Right atrium auricular region (tissue), 2 donors: Measurements from ENCODE around the gene RPTN. TPM values are rescaled to one million over a fixed set of nuclear protein-coding genes. Genes with fewer than 3 reads are reported as not detected.

Experiments used
- DNase-seq: peaks from one replicate; pipeline ENCODE4 v3.0.0-alpha.2; 2019; ENCODE audit warnings: low spot score
- H3K27ac ChIP-seq, 2 donors: fragments of 200-600 bp; sonication (generic); 1 replicate in 1 of 2; 2 replicates in 1 of 2; pipeline ENCODE4 v1.5.1; 2016 to 2019
- H3K27me3 ChIP-seq, 2 donors: fragments of 200-600 bp; sonication (generic); one replicate each; pipeline versions ENCODE4 v1.5.1 to v1.6.0; 2017 to 2019
- H3K36me3 ChIP-seq: fragments of 200-600 bp; sonication (generic); one replicate; pipeline ENCODE4 v1.5.1; 2016
- H3K4me1 ChIP-seq, 2 donors: fragments of 200-600 bp; sonication (generic); one replicate each; pipeline versions ENCODE4 v1.5.1 to v1.6.0; 2017 to 2019
- H3K4me3 ChIP-seq, 2 donors: fragments of 200-600 bp; sonication (generic); 1 replicate in 1 of 2; 2 replicates in 1 of 2; pipeline ENCODE4 v1.5.1; 2017 to 2019; ENCODE audit warnings: mild to moderate bottlenecking in 1 of 2, moderate library complexity in 1 of 2
- H3K9me3 ChIP-seq, 2 donors: fragments of 200-600 bp; sonication (generic); one replicate each; pipeline ENCODE4 v1.5.1; 2019
- CTCF ChIP-seq, 2 donors: fragments of 200-600 bp; sonication (generic); IDR thresholded peaks; one replicate each; pipeline ENCODE4 v1.5.1; 2019; ENCODE audit warnings: antibody characterized with exemption in 2 of 2
- total RNA-seq, 2 donors: library from RNA; depleted of rRNA; stranded (reverse); fragments of >200 nt; gene quantifications; one replicate each; pipeline ENCODE4 v1.1.0, GENCODE V29; 2016

Gene RPTN
- total RNA-seq, 2 donors from 2014 or later = not detected

DNA sequence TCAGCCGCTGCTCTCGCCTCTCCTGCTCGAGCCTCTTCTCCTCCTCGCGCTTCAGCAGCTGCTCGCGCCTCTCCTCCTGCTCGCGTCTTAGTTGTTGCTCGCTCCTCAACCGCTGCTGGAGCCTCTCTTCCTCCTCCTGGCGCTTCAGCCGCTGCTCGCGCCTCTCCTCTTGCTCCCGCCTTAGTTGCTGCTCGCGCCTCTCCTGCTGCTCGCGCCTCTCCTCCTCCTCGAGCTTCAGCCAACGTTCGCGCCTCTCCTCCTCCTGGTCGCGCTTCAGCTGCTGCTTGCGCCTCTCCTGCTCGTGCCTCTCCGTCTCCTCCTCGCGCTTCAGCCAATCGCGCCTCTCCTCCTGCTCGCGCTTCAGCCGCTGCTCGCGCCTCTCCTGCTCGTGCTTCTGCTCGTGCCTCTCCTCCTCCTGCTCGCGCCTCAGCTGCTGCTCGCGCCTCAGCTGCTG, 47.5 kb downstream of the RPTN start:
- Histone ChIP-seq H3K4me1 (peaks cover 0 to 54% of the 10 kb centered on the region in 2 donors), H3K27me3 (peaks cover 41 to 42% of the 10 kb centered on the region in 2 donors), H3K9me3 (peaks cover 0 to 25% of the 10 kb centered on the region in 2 donors), H3K4me3 (peak overlapping the region; percentile 2 to 50), H3K36me3 (no peaks in the 10 kb centered on the region), H3K27ac (no peak overlapping the region)
- TF ChIP-seq CTCF (IDR thresholded peaks at IDR 0.05) = no peak
- DNase-seq = no peak

DNA sequence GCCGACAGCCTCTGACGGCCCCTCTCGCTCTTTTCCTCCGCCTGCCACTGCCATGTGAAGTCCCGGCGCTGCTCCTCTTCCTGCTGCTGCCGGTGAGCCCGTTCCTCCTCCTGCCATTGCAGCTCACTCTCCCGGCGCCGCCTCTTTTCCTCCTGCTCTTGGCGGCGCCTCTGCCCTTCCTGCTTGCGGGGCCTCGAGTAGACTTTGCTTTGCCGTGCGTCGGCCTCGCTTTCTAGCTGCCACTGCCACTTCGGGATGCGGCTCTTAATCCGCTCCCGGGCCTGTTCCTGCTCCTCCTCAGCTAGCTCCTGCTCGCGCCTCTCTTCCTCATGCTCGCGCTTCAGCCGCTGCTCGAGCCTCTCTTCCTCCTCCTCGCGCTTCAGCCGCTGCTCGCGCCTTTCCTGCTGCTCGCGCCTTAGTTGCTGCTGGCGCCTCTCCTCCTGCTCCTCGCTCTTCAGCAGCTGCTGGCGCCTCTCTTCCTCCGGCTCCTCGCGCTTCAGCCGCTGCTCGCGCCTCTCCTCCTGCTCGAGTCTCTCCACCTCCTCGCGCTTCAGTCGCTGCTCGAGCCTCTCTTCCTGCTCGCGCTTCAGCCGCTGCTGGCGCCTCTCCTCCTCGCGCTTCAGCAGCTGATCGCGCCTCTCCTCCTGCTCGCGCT, 48.0 kb downstream of the RPTN start:
- peaks cover 45 to 46% of the 10 kb centered on the region in 2 donors for H3K27me3 ChIP-seq
- no peak overlapping the region for H3K27ac ChIP-seq
- peaks cover 0 to 25% of the 10 kb centered on the region in 2 donors for H3K9me3 ChIP-seq
- no peak for TF ChIP-seq CTCF (IDR thresholded peaks at IDR 0.05)
- DNase-seq = no peak
- peaks cover 0 to 54% of the 10 kb centered on the region in 2 donors for H3K4me1 ChIP-seq
- no peaks in the 10 kb centered on the region for H3K36me3 ChIP-seq
- H3K4me3 ChIP-seq = peak overlapping the region; percentile 2 to 50

DNA sequence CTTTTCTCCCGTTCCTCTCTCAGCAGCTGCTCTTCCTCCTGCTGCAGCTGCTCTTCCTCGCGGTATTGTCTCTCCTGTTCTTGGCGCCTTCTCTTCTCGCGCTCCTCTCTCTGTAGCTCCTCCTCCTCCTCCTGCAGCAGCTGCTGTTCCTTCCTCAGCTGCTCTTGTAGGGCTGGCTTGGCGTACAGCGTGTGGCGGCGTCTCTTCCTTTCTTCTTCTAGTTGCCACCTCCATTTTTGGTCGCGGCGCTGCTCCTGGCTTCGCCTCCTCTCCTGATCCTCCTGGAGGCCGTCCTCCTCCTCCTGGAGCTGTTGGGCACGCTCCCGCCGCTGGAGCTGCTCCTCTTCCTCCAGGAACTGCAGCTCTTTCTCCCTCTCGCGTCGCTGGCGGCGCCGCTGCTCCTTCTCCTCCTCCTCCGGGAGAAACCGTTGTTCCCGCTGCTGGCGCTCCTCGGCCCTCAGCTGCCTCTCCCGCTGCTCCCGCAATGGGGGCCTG, 48.6 kb downstream of the RPTN start:
- Histone ChIP-seq H3K36me3 (no peaks in the 10 kb centered on the region), H3K4me3 (peak overlapping the region in 1 of 2 donors; percentile 50), H3K9me3 (peaks cover 0 to 25% of the 10 kb centered on the region in 2 donors), H3K27me3 (peaks cover 45 to 46% of the 10 kb centered on the region in 2 donors), H3K27ac (no peak overlapping the region), H3K4me1 (peaks cover 0 to 54% of the 10 kb centered on the region in 2 donors)
- no peak for TF ChIP-seq CTCF (IDR thresholded peaks at IDR 0.05)
- no peak for DNase-seq

GRCh38 chr1:152109998-152110294, 49.1 kb downstream of the RPTN start:
- H3K4me1 ChIP-seq = peaks cover 0 to 54% of the 10 kb centered on the region in 2 donors
- peaks cover 41 to 46% of the 10 kb centered on the region in 2 donors for H3K27me3 ChIP-seq
- peak overlapping the region in 1 of 2 donors; percentile 50 for H3K4me3 ChIP-seq
- H3K36me3 ChIP-seq = no peaks in the 10 kb centered on the region
- peaks cover 0 to 25% of the 10 kb centered on the region in 2 donors for H3K9me3 ChIP-seq
- H3K27ac ChIP-seq = no peak overlapping the region
- TF ChIP-seq CTCF (IDR thresholded peaks at IDR 0.05) = no peak
- DNase-seq = no peak

DNA sequence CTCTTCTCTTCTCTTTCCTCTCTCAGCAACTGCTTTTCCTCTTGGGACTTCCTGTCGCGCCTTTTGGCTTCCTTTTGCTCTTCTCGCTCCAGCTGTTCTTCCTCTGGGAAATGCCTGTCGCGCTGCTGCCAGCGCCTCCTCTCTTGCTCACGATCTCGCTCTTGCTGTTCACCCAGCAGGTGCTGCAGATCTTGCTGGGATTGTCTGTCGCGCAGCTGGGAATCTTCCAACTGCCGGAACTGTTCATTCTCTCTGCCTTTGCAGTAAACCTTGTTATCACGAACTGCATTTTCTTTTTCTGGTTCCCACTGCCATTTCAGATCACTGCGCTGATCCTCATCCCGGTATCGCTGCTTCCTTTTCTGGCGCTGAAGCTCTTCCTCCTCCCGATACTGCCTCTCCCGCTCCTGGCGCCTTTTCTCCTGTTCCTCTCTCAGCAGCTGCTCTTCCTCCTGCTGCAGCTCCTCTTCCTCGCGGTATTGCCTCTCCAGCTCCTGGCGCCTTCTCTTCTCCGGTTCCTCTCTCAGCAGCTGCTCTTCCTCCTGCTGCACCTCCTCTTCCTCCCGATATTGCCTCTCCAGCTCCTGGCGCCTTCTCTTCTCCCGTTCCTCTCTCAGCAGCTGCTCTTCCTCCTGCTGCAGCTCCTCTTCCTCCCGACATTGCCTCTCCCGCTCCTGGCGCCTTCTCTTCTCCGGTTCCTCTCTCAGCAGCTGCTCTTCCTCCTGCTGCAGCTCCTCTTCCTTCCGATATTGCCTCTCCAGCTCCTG, 49.6 kb downstream of the RPTN start:
- no peak for TF ChIP-seq CTCF (IDR thresholded peaks at IDR 0.05)
- DNase-seq = no peak
- Histone ChIP-seq H3K9me3 (peaks cover 0 to 25% of the 10 kb centered on the region in 2 donors), H3K27me3 (peaks cover 37 to 45% of the 10 kb centered on the region in 2 donors), H3K4me3 (peak overlapping the region in 1 of 2 donors; percentile 50), H3K36me3 (no peaks in the 10 kb centered on the region), H3K27ac (no peak overlapping the region), H3K4me1 (peaks cover 0 to 54% of the 10 kb centered on the region in 2 donors)
